ENCODE results near the gene SHROOM4.

The SHROOM4 gene

GRCh38 chrX:50842221-50842620 is 28.2 kb upstream of the SHROOM4 start:
- Histone ChIP-seq H4K20me1 (ENCODE audit: insufficient read depth, low read length) (no peaks in the 10 kb centered on the region), H3K27me3 (replicated peaks; ENCODE audit: insufficient read depth, low read length) (no peaks in the 10 kb centered on the region), H3K4me1 (ENCODE audit: low read length) (no peaks in the 10 kb centered on the region), H3K36me3 (replicated peaks; ENCODE audit: insufficient read depth, low read length) (no peaks in the 10 kb centered on the region), H3F3A (ENCODE audit: insufficient read depth, low read length) (no peaks in the 10 kb centered on the region), H2AFZ (ENCODE audit: low read length) (no peak overlapping the region), H3K4me3 (ENCODE audit: low read length) (no peak overlapping the region), H3K9me2 (replicated peaks; ENCODE audit: insufficient read depth, low read length) (no peaks in the 10 kb centered on the region), H3K9me3 (replicated peaks; ENCODE audit: insufficient read depth, low read length) (no peaks in the 10 kb centered on the region), H3K79me2 (ENCODE audit: low read length) (no peaks in the 10 kb centered on the region), H3K4me2 (ENCODE audit: low read depth, low read length) (no peak overlapping the region), H3K27ac (ENCODE audit: low read length) (no peak overlapping the region), H3K9ac (ENCODE audit: low read length) (no peak overlapping the region)
- TF ChIP-seq CTCF (IDR thresholded peaks at IDR 0.05; ENCODE audit: low read length) (no peak), EZH2 (optimal IDR thresholded peaks at IDR 0.05; ENCODE audit: low read depth, low read length) (no peak), EZH2phosphoT487 (IDR thresholded peaks at IDR 0.05; ENCODE audit: low read length) (no peak)
- no peak for DNase-seq

GRCh38 chrX:50839730-50840129 is 25.7 kb upstream of the SHROOM4 start:
- H2AFZ ChIP-seq (ENCODE audit: low read length), result no peak overlapping the region
- H3K4me1 ChIP-seq (ENCODE audit: low read length), result no peaks in the 10 kb centered on the region
- no peaks in the 10 kb centered on the region for H3K9me2 ChIP-seq (replicated peaks; ENCODE audit: insufficient read depth, low read length)
- no peaks in the 10 kb centered on the region for H3K27me3 ChIP-seq (replicated peaks; ENCODE audit: insufficient read depth, low read length)
- H3K9me3 ChIP-seq (replicated peaks; ENCODE audit: insufficient read depth, low read length), result no peaks in the 10 kb centered on the region
- H4K20me1 ChIP-seq (ENCODE audit: insufficient read depth, low read length), result no peaks in the 10 kb centered on the region
- H3F3A ChIP-seq (ENCODE audit: insufficient read depth, low read length), result no peaks in the 10 kb centered on the region
- no peak overlapping the region for H3K4me3 ChIP-seq (ENCODE audit: low read length)
- H3K27ac ChIP-seq (ENCODE audit: low read length), result no peak overlapping the region
- no peak overlapping the region for H3K9ac ChIP-seq (ENCODE audit: low read length)
- no peak overlapping the region for H3K4me2 ChIP-seq (ENCODE audit: low read depth, low read length)
- no peaks in the 10 kb centered on the region for H3K79me2 ChIP-seq (ENCODE audit: low read length)
- no peaks in the 10 kb centered on the region for H3K36me3 ChIP-seq (replicated peaks; ENCODE audit: insufficient read depth, low read length)
- DNase-seq, result no peak
- TF ChIP-seq EZH2phosphoT487 (IDR thresholded peaks at IDR 0.05; ENCODE audit: low read length), result no peak
- TF ChIP-seq EZH2 (optimal IDR thresholded peaks at IDR 0.05; ENCODE audit: low read depth, low read length), result no peak
- TF ChIP-seq CTCF (IDR thresholded peaks at IDR 0.05; ENCODE audit: low read length), result no peak

GRCh38 chrX:50838820-50839600 is 25.0 kb upstream of the SHROOM4 start:
- H2AFZ ChIP-seq (ENCODE audit: low read length), result no peak overlapping the region
- TF ChIP-seq EZH2 (optimal IDR thresholded peaks at IDR 0.05; ENCODE audit: low read depth, low read length) (no peak), CTCF (IDR thresholded peaks at IDR 0.05; ENCODE audit: low read length) (no peak), EZH2phosphoT487 (IDR thresholded peaks at IDR 0.05; ENCODE audit: low read length) (no peak)
- H3K4me1 ChIP-seq (ENCODE audit: low read length), result no peaks in the 10 kb centered on the region
- no peaks in the 10 kb centered on the region for H3K36me3 ChIP-seq (replicated peaks; ENCODE audit: insufficient read depth, low read length)
- DNase-seq, result no peak
- no peak overlapping the region for H3K4me2 ChIP-seq (ENCODE audit: low read depth, low read length)
- no peak overlapping the region for H3K9ac ChIP-seq (ENCODE audit: low read length)
- H3K4me3 ChIP-seq (ENCODE audit: low read length), result no peak overlapping the region
- no peaks in the 10 kb centered on the region for H3F3A ChIP-seq (ENCODE audit: insufficient read depth, low read length)
- no peaks in the 10 kb centered on the region for H3K9me2 ChIP-seq (replicated peaks; ENCODE audit: insufficient read depth, low read length)
- H3K27me3 ChIP-seq (replicated peaks; ENCODE audit: insufficient read depth, low read length), result no peaks in the 10 kb centered on the region
- H3K9me3 ChIP-seq (replicated peaks; ENCODE audit: insufficient read depth, low read length), result no peaks in the 10 kb centered on the region
- no peaks in the 10 kb centered on the region for H4K20me1 ChIP-seq (ENCODE audit: insufficient read depth, low read length)
- H3K79me2 ChIP-seq (ENCODE audit: low read length), result no peaks in the 10 kb centered on the region
- no peak overlapping the region for H3K27ac ChIP-seq (ENCODE audit: low read length)

All from MM.1S (cell line).